GM12875 (cell line): ENCODE results near the gene NUBPL.

Source experiments
- H3K4me3 ChIP-seq: one replicate; pipeline ENCODE4 v1.5.1; 2011; ENCODE audit warnings: low read depth, low read length, control low read depth
- TF ChIP-seq, protein P1 (sequence below): IDR thresholded peaks from 2 replicates; pipeline ENCODE4 v1.5.1; 2011; ENCODE audit warnings: low read depth, mild to moderate bottlenecking, control low read depth, inconsistent platforms, low read length, moderate library complexity, borderline replicate concordance; ENCODE audit not compliant: insufficient read depth

NUBPL gene

DNA sequence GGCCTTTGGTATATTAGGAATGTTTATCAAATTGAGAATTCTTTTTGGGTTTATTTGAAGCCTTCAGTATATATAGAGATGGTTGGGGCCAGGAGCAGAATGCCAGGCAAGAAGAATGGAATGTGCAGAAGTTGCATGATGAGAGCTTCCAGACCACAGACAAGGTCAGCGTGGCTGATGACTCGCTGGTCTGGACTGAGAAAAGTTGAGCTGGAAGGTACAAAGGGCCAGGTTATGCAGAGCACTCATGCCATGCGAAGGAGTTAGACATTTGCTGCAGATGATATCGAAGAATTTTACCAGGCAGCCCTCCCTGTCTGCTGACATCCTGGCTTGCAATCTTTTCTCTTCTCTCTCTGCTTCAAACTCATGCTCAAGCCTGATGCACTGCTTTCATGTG is 319.7 kb downstream of the NUBPL start:
- TF ChIP-seq, protein P1, sequence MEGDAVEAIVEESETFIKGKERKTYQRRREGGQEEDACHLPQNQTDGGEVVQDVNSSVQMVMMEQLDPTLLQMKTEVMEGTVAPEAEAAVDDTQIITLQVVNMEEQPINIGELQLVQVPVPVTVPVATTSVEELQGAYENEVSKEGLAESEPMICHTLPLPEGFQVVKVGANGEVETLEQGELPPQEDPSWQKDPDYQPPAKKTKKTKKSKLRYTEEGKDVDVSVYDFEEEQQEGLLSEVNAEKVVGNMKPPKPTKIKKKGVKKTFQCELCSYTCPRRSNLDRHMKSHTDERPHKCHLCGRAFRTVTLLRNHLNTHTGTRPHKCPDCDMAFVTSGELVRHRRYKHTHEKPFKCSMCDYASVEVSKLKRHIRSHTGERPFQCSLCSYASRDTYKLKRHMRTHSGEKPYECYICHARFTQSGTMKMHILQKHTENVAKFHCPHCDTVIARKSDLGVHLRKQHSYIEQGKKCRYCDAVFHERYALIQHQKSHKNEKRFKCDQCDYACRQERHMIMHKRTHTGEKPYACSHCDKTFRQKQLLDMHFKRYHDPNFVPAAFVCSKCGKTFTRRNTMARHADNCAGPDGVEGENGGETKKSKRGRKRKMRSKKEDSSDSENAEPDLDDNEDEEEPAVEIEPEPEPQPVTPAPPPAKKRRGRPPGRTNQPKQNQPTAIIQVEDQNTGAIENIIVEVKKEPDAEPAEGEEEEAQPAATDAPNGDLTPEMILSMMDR, result no peak
- no peak overlapping the region for H3K4me3 ChIP-seq

DNA sequence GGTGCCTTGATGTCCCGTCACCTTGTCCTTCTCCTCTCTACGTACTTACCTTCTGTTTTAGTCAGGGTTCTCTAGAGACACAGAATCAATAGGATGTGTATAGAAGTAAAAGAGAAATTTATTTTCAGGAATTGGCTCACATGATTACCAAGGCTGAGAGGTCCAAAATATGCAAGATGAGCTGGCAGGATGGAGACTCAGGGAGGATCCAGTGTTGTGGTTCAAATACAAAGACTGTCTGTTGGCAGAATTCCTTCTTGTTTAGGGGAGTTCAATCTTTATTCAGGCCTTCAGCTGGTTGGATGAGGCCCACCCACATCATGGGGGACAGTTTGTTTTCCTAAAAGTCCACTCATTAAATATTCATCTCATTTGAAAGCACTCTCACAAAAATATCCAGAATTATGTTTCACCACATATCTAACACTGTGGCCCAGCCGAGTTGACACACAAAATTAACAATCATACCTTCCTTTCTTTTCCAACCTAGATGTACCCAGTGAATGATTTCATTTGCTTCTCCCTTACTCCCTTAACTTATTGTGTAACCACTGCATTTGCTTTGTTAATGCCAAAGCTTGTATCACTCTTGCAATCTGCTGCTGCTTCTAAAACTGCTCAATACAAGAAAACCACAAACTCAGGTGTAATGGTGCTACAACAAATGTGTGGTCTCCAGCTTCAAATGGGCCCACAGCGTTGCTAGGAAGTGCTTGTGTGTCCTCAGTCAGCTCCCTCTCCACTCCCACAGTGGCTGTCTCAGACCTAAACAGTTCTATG is 320.5 kb downstream of the NUBPL start:
- no peak overlapping the region for H3K4me3 ChIP-seq
- TF ChIP-seq, protein P1, result no peak

GRCh38 chr14:31884238-31884637 is 323.0 kb downstream of the NUBPL start:
- TF ChIP-seq, protein P1, result no peak
- H3K4me3 ChIP-seq, result no peak overlapping the region

GRCh38 chr14:31884776-31885379 is 323.7 kb downstream of the NUBPL start:
- TF ChIP-seq, protein P1, result no peak
- H3K4me3 ChIP-seq, result no peak overlapping the region

GRCh38 chr14:31886156-31886835 is 325.1 kb downstream of the NUBPL start:
- H3K4me3 ChIP-seq, result no peak overlapping the region
- TF ChIP-seq, protein P1, result no peak

DNA sequence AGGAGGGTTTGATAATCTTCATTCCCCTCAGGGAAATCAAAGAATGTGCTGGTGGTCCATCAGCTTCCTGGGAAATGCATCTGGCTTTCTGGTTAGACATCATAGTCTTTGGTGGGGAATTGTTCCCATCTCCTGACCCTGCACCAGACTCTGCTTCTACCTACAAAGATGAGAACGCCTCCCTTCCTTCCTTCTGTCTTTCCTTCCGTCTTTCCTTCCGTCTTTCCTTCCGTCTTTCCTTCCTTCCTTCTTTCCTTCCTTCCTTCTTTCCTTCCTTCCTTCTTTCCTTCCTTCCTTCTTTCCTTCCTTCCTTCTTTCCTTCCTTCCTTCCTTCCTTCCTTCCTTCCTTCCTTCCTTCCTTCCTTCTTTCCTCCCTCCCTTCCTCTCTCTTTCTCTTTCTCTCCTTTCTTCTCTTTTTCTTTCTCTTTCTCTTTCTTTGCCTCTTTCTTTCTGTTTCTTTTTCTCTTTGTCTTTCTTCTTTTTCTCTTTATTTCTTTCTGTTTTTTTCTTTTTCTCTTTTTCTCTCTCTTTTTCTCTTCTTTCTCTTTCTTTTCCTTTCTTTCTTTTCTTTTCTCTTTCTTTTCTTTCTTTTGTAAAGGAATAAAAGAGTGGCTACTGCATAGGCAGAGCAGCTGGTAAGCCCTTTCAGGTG is 326.9 kb downstream of the NUBPL start:
- H3K4me3 ChIP-seq, result no peak overlapping the region
- TF ChIP-seq, protein P1, result no peak
